Measurements from ENCODE around the gene FCF1. TPM values are rescaled to one million over a fixed set of nuclear protein-coding genes. Genes with fewer than 3 reads are reported as not detected.

Gene FCF1
- total and polyA plus RNA-seq, 9 donors: 19.8 to 60.8 (median 43.1) TPM

GRCh38 chr14:74732387-74732786 is 19.4 kb downstream of the FCF1 start:
- Histone ChIP-seq H3K27me3 (no peaks in the 10 kb centered on the region), H3K27ac (no peak overlapping the region), H3K4me1 (ENCODE audit: insufficient read depth) (no peaks in the 10 kb centered on the region), H3K36me3 (no peaks in the 10 kb centered on the region), H3K9me3 (no peaks in the 10 kb centered on the region), H3K4me3 (no peak overlapping the region)
- intact Hi-C loops (cut with DNase I): no loop called here
- 85 to 87% (median 86%) methylated on average over 2 of the region's 2 CpGs for WGBS, 3 donors
- TF ChIP-seq, protein P1, sequence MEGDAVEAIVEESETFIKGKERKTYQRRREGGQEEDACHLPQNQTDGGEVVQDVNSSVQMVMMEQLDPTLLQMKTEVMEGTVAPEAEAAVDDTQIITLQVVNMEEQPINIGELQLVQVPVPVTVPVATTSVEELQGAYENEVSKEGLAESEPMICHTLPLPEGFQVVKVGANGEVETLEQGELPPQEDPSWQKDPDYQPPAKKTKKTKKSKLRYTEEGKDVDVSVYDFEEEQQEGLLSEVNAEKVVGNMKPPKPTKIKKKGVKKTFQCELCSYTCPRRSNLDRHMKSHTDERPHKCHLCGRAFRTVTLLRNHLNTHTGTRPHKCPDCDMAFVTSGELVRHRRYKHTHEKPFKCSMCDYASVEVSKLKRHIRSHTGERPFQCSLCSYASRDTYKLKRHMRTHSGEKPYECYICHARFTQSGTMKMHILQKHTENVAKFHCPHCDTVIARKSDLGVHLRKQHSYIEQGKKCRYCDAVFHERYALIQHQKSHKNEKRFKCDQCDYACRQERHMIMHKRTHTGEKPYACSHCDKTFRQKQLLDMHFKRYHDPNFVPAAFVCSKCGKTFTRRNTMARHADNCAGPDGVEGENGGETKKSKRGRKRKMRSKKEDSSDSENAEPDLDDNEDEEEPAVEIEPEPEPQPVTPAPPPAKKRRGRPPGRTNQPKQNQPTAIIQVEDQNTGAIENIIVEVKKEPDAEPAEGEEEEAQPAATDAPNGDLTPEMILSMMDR (IDR thresholded peaks at IDR 0.05): no peak
- no peak for TF ChIP-seq POLR2A (IDR thresholded peaks at IDR 0.05)
- no peak for TF ChIP-seq EP300 (IDR thresholded peaks at IDR 0.05)
- DNase-seq: no peak

DNA sequence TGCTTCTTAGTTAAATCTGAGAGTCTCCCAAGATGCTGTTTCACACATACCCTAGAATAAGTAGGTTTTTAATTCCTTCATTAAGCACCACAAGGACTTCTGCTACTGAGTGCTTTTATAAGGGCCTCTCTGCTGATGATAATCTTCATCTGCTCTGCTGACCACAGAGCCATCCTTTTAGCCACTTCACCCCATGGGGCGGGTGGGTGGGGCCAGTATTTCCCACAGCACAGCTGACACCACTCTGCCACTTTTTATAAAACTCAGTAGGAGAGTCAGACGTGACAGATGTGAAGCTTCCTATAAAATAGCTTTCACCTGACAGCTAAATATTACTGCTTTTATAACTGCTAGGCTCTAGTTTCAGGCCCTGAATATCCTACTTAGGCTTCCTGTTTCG is 20.3 kb downstream of the FCF1 start:
- H3K4me3 ChIP-seq: no peak overlapping the region
- WGBS, 3 donors: 85 to 90% (median 87%) methylated on average over 3 of the region's 3 CpGs
- no peaks in the 10 kb centered on the region for H3K36me3 ChIP-seq
- TF ChIP-seq EP300 (IDR thresholded peaks at IDR 0.05) (no peak), POLR2A (IDR thresholded peaks at IDR 0.05) (no peak)
- TF ChIP-seq, protein P1 (IDR thresholded peaks at IDR 0.05): no peak
- DNase-seq: no peak
- no peaks in the 10 kb centered on the region for H3K27me3 ChIP-seq
- no peaks in the 10 kb centered on the region for H3K4me1 ChIP-seq (ENCODE audit: insufficient read depth)
- no peaks in the 10 kb centered on the region for H3K9me3 ChIP-seq
- no peak overlapping the region for H3K27ac ChIP-seq
- intact Hi-C loops (cut with DNase I): no loop called here

GRCh38 chr14:74735125-74735524 is 22.2 kb downstream of the FCF1 start:
- WGBS, 3 donors: 30 to 46% (median 46%) methylated on average over 4 of the region's 4 CpGs
- Histone ChIP-seq H3K27ac (no peak overlapping the region), H3K27me3 (no peaks in the 10 kb centered on the region), H3K36me3 (no peaks in the 10 kb centered on the region), H3K4me1 (ENCODE audit: insufficient read depth) (no peaks in the 10 kb centered on the region), H3K4me3 (no peak overlapping the region), H3K9me3 (no peaks in the 10 kb centered on the region)
- DNase-seq: no peak
- TF ChIP-seq, protein P1 (IDR thresholded peaks at IDR 0.05): no peak
- TF ChIP-seq EP300 (IDR thresholded peaks at IDR 0.05) (no peak), POLR2A (IDR thresholded peaks at IDR 0.05) (no peak)
- intact Hi-C loops (cut with DNase I): no loop called here

GRCh38 chr14:74737753-74738325 is 24.9 kb downstream of the FCF1 start:
- Histone ChIP-seq H3K36me3 (no peaks in the 10 kb centered on the region), H3K4me1 (ENCODE audit: insufficient read depth) (no peaks in the 10 kb centered on the region), H3K27ac (no peak overlapping the region), H3K4me3 (no peak overlapping the region), H3K27me3 (no peaks in the 10 kb centered on the region), H3K9me3 (no peaks in the 10 kb centered on the region)
- 84 to 92% (median 89%) methylated on average over 4 of the region's 4 CpGs for WGBS, 3 donors
- TF ChIP-seq, protein P1 (IDR thresholded peaks at IDR 0.05): no peak
- TF ChIP-seq POLR2A (IDR thresholded peaks at IDR 0.05): no peak
- TF ChIP-seq EP300 (IDR thresholded peaks at IDR 0.05): no peak
- intact Hi-C loops (cut with DNase I): no loop called here
- DNase-seq: no peak
